ENCODE results near the gene LASP1.

The LASP1 gene

GRCh38 chr17:38881600-38882191 lies 11.8 kb downstream of the LASP1 start:
- no peak for DNase-seq (ENCODE audit: low read depth, low spot score)
- TF ChIP-seq, protein P1, sequence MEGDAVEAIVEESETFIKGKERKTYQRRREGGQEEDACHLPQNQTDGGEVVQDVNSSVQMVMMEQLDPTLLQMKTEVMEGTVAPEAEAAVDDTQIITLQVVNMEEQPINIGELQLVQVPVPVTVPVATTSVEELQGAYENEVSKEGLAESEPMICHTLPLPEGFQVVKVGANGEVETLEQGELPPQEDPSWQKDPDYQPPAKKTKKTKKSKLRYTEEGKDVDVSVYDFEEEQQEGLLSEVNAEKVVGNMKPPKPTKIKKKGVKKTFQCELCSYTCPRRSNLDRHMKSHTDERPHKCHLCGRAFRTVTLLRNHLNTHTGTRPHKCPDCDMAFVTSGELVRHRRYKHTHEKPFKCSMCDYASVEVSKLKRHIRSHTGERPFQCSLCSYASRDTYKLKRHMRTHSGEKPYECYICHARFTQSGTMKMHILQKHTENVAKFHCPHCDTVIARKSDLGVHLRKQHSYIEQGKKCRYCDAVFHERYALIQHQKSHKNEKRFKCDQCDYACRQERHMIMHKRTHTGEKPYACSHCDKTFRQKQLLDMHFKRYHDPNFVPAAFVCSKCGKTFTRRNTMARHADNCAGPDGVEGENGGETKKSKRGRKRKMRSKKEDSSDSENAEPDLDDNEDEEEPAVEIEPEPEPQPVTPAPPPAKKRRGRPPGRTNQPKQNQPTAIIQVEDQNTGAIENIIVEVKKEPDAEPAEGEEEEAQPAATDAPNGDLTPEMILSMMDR (IDR thresholded peaks at IDR 0.05; ENCODE audit: insufficient read depth, low read length, missing control alignments), result no peak
- CTCF ChIA-PET, result interaction anchor here (1.1 to 2.3 kb wide), 7 partner anchors 8 to 272 kb away, joined by 3 to 12 read pairs (median 4); partner anchors contain the start of gene LASP1
- POLR2A ChIA-PET, result interaction anchor here (1.2 to 4.2 kb wide), 3 partner anchors 10 to 28 kb away, joined by 3 to 37 read pairs (median 8); partner anchors contain the start of gene LASP1
- peak overlapping the region; percentile 15 for H3K4me3 ChIP-seq (ENCODE audit: low read depth, low read length)

DNA sequence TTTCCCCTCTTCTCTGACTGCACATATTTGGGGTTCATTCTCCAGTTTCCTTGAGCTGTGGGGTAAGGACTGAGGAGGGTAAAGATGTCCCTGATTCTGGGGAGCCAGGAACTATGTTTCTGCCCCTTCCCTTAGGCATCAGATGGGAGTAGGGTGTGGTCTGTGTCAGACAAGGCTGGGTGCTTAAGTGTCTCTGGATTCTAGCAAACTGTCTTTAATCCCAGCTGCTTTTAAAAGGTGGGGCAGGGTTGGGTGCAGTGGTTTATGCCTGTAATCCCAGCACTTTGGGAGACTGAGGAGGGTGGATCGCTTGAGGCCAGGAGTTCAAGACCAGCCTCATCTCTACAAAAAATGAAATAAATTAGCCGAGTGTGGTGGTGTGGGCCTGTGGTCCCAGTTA lies 13.0 kb downstream of the LASP1 start:
- DNase-seq (ENCODE audit: low read depth, low spot score), result no peak
- TF ChIP-seq, protein P1 (IDR thresholded peaks at IDR 0.05; ENCODE audit: insufficient read depth, low read length, missing control alignments), result no peak
- ChIA-PET CTCF (interaction anchor here (0.8 to 1.4 kb wide), 4 partner anchors 11 to 15 kb away, joined by 3 to 5 read pairs (median 3); partner anchors contain the start of gene LASP1), POLR2A (interaction anchor here (4.2 kb wide), 1 partner anchor 12 kb away, joined by 37 read pairs; the partner anchor contains the start of gene LASP1)
- H3K4me3 ChIP-seq (ENCODE audit: low read depth, low read length), result no peak overlapping the region

DNA sequence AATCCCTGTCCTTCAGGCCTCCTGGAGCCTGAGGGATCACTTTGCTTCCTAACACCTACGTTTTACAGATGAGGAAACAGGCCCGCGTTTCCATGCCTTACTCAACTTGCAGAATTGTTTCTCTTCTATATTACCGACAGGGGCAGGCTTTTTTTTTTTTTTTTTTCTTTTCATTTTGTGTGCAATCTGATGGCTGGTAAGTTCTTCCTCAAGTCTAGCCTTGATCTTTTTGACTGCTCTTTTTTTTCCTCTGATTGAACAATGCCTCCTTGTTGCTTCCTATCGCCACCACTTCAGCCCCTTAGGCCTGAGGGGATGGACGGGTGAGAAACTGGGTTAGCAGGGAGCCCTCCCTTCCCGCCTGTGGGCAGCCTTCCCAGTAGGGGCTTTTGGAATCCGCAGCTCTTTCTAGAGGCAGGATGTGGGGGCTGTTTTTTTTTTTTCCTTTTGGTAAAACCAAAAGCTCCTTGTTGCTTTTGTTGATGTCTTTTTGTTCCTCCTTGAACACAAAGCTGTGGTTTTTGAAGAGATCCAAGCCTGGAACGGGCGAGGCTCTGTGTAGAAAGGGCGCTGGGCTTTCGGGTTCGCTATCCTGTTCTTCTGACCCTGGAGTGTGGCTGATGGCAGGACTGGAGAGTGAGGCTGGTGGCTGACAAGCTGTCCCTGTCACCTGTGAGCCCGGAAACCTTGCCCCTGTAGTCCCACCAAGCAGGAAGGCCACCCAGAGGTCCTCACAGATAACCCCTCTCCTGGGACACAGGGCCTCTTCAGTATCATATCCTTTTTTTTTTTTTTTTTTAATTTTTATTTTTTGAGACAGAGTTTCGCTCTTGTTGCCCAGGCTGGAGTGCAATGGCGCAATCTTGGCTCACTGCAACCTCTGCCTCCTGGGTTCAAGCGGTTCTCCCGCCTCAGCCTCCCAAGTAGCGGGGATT lies 14.0 kb downstream of the LASP1 start:
- CTCF ChIA-PET, result interaction anchor here (0.9 to 1.1 kb wide), 2 partner anchors 11 to 99 kb away, joined by 3 read pairs; no protein-coding TSS in a partner anchor
- no peak overlapping the region; the same call in 1 of the 2 replicates for H3K4me3 ChIP-seq (ENCODE audit: low read depth, low read length)
- TF ChIP-seq, protein P1 (IDR thresholded peaks at IDR 0.05; ENCODE audit: insufficient read depth, low read length, missing control alignments), result no peak
- POLR2A ChIA-PET, result interaction anchor here (1.1 to 3.0 kb wide), 4 partner anchors 10 to 153 kb away, joined by 4 to 13 read pairs (median 4); partner anchors contain the start of gene LASP1
- DNase-seq (ENCODE audit: low read depth, low spot score), result no peak

- no peak for DNase-seq (ENCODE audit: low read depth, low spot score)
- ChIA-PET CTCF (no interaction called here), POLR2A (interaction anchor here (1.3 to 3.0 kb wide), 4 partner anchors 9 to 16 kb away, joined by 4 to 13 read pairs (median 6); partner anchors contain the start of gene LASP1)
- no peak overlapping the region for H3K4me3 ChIP-seq (ENCODE audit: low read depth, low read length)
- TF ChIP-seq, protein P1 (IDR thresholded peaks at IDR 0.05; ENCODE audit: insufficient read depth, low read length, missing control alignments), result no peak
Measured at GRCh38 chr17:38885044-38885727, 15.3 kb downstream of the LASP1 start.

- TF ChIP-seq, protein P1 (IDR thresholded peaks at IDR 0.05; ENCODE audit: insufficient read depth, low read length, missing control alignments), result no peak
- ChIA-PET POLR2A (interaction anchor here (0.7 to 3.0 kb wide), 4 partner anchors 8 to 16 kb away, joined by 5 to 13 read pairs (median 6); partner anchors contain the start of gene LASP1), CTCF (no interaction called here)
- no peak overlapping the region for H3K4me3 ChIP-seq (ENCODE audit: low read depth, low read length)
- no peak for DNase-seq (ENCODE audit: low read depth, low spot score)
Measured at GRCh38 chr17:38885728-38886642, 16.1 kb downstream of the LASP1 start.
